ENCODE results near the gene LRP3.

Gene LRP3

DNA sequence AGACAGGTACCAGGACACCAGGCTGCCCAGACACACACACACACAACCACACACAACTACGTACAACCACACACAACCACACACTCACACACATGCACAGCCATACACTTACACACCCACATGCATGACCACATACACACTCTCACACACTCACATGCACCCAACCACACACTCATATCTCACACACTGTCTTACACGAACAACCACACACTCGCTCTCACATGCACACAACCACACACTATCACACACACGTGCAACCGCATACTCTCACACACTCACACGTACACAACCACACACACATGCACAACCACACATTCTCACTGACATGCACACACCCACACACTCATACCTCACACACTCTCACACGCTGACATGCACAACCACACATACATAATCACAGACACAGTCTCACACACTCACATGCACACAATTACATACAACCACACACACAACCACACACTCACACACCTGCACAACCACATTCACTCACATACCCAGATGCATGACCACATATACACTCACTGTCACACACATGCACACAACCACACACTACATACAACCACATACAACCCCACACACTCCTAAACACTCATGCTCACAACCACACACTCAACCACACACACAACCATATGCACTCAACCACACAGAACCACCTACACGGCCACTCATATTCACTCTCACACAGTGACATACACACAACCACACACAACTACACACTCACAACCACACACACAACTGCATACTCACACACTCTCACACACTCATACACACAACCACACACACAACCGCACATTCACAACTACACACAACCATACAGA is 39.1 kb downstream of the LRP3 start:
- no peaks in the 10 kb centered on the region for H3K4me1 ChIP-seq (ENCODE audit: insufficient read depth, low read length, severe bottlenecking)
- H3K9ac ChIP-seq (ENCODE audit: low read length) = no peak overlapping the region
- H2AFZ ChIP-seq (ENCODE audit: low read length) = no peak overlapping the region
- peaks cover 5% of the 10 kb centered on the region; the same call in 1 of the 2 replicates for H3K9me3 ChIP-seq (ENCODE audit: low read length)
- H3K36me3 ChIP-seq (ENCODE audit: insufficient read depth, low read length) = no peaks in the 10 kb centered on the region
- H3K9me2 ChIP-seq (ENCODE audit: low read depth, low read length) = no peaks in the 10 kb centered on the region
- no peak overlapping the region for H3K4me2 ChIP-seq (ENCODE audit: low read length)
- no peaks in the 10 kb centered on the region; the same call in 1 of the 2 replicates for H3K27me3 ChIP-seq (ENCODE audit: insufficient read depth, low read length)
- TF ChIP-seq EZH2 (IDR thresholded peaks at IDR 0.05; ENCODE audit: borderline replicate concordance, low read length) = no peak
- H4K20me1 ChIP-seq (ENCODE audit: insufficient read depth, low read length) = no peaks in the 10 kb centered on the region
- no peak overlapping the region for H3K27ac ChIP-seq (ENCODE audit: low read depth, low read length, poor library complexity, severe bottlenecking)
- no peaks in the 10 kb centered on the region for H3F3A ChIP-seq (ENCODE audit: insufficient read depth, low read length)
- no peak overlapping the region for H3K4me3 ChIP-seq (ENCODE audit: low read depth, low read length, poor library complexity, severe bottlenecking)
- H3K79me2 ChIP-seq (ENCODE audit: insufficient read depth, low read length) = no peaks in the 10 kb centered on the region

DNA sequence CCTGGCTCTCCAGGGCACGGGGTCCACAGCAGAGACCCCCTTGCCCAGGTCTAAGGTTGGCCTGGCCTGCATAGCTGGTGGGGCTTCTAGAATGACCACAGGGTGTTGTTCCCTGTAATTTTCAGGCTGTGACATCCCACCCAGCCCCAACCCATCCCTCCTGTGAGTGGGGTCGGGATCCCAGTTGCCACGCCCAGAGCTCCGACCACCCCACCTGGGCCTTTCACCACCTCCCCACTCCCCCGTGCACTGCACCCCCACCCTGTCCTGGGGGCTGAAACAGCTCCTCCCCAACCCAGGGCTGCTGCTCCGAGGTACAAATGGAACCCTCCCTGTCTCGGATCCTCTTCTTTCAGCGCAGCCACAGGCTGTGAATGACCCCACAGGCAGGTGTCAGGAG is 40.0 kb downstream of the LRP3 start:
- Histone ChIP-seq H3K79me2 (ENCODE audit: insufficient read depth, low read length) (no peaks in the 10 kb centered on the region), H3K36me3 (ENCODE audit: insufficient read depth, low read length) (no peaks in the 10 kb centered on the region), H3K4me3 (ENCODE audit: low read depth, low read length, poor library complexity, severe bottlenecking) (no peak overlapping the region), H2AFZ (ENCODE audit: low read length) (no peak overlapping the region), H3K27me3 (ENCODE audit: insufficient read depth, low read length) (no peaks in the 10 kb centered on the region; the same call in 1 of the 2 replicates), H3F3A (ENCODE audit: insufficient read depth, low read length) (no peaks in the 10 kb centered on the region), H3K27ac (ENCODE audit: low read depth, low read length, poor library complexity, severe bottlenecking) (no peak overlapping the region), H3K9me3 (ENCODE audit: low read length) (no peaks in the 10 kb centered on the region), H3K9me2 (ENCODE audit: low read depth, low read length) (no peaks in the 10 kb centered on the region), H3K9ac (ENCODE audit: low read length) (no peak overlapping the region), H3K4me1 (ENCODE audit: insufficient read depth, low read length, severe bottlenecking) (no peaks in the 10 kb centered on the region), H3K4me2 (ENCODE audit: low read length) (no peak overlapping the region), H4K20me1 (ENCODE audit: insufficient read depth, low read length) (no peaks in the 10 kb centered on the region)
- TF ChIP-seq, protein P1, sequence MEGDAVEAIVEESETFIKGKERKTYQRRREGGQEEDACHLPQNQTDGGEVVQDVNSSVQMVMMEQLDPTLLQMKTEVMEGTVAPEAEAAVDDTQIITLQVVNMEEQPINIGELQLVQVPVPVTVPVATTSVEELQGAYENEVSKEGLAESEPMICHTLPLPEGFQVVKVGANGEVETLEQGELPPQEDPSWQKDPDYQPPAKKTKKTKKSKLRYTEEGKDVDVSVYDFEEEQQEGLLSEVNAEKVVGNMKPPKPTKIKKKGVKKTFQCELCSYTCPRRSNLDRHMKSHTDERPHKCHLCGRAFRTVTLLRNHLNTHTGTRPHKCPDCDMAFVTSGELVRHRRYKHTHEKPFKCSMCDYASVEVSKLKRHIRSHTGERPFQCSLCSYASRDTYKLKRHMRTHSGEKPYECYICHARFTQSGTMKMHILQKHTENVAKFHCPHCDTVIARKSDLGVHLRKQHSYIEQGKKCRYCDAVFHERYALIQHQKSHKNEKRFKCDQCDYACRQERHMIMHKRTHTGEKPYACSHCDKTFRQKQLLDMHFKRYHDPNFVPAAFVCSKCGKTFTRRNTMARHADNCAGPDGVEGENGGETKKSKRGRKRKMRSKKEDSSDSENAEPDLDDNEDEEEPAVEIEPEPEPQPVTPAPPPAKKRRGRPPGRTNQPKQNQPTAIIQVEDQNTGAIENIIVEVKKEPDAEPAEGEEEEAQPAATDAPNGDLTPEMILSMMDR (IDR thresholded peaks at IDR 0.05; ENCODE audit: low read length) = no peak
- TF ChIP-seq EZH2 (IDR thresholded peaks at IDR 0.05; ENCODE audit: borderline replicate concordance, low read length) = no peak

DNA sequence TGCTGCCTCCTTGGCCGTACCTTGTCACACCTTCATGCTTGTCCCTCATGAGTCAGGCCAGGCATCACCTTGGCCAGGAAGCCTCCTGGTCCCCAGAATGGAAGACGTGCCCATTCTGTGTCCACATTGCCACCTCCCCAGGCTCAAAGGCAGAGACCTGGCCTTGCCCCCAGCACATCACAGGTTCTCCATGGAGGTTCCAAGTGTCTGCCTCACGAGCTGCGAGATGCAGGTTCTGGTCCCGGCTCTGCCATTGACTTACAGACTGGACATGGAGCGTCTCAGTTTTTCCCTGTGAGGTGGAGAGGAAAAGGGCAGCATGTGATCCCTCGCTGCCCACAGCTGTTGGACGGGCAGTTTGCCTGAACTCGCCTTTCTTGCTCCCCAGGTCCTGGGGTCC is 40.6 kb downstream of the LRP3 start:
- Histone ChIP-seq H3K4me2 (ENCODE audit: low read length) (no peak overlapping the region), H3K27me3 (ENCODE audit: insufficient read depth, low read length) (no peaks in the 10 kb centered on the region; the same call in 1 of the 2 replicates), H3K4me3 (ENCODE audit: low read depth, low read length, poor library complexity, severe bottlenecking) (no peak overlapping the region), H4K20me1 (ENCODE audit: insufficient read depth, low read length) (no peaks in the 10 kb centered on the region), H3K9me3 (ENCODE audit: low read length) (no peaks in the 10 kb centered on the region), H3K9me2 (ENCODE audit: low read depth, low read length) (no peaks in the 10 kb centered on the region), H3K9ac (ENCODE audit: low read length) (no peak overlapping the region), H3K27ac (ENCODE audit: low read depth, low read length, poor library complexity, severe bottlenecking) (no peak overlapping the region), H3K79me2 (ENCODE audit: insufficient read depth, low read length) (no peaks in the 10 kb centered on the region), H3K36me3 (ENCODE audit: insufficient read depth, low read length) (no peaks in the 10 kb centered on the region), H3K4me1 (ENCODE audit: insufficient read depth, low read length, severe bottlenecking) (no peaks in the 10 kb centered on the region), H2AFZ (ENCODE audit: low read length) (no peak overlapping the region), H3F3A (ENCODE audit: insufficient read depth, low read length) (no peaks in the 10 kb centered on the region)
- TF ChIP-seq, protein P1 (IDR thresholded peaks at IDR 0.05; ENCODE audit: low read length) = no peak
- TF ChIP-seq EZH2 (IDR thresholded peaks at IDR 0.05; ENCODE audit: borderline replicate concordance, low read length) = no peak
